Breast epithelium (tissue), 3 donors: ENCODE data around the gene FAM170A.

Experiments
- POLR2A ChIP-seq: fragments of 450-650 bp; IDR thresholded peaks from one replicate; pipeline ENCODE4 v1.6.1; 2016; ENCODE audit warnings: antibody characterized with exemption, mild to moderate bottlenecking, moderate library complexity
- POLR2AphosphoS5 ChIP-seq, 3 donors: sonication (generic); formaldehyde crosslinking; IDR thresholded peaks; one replicate each; pipeline ENCODE4 v1.6.1; 2017; ENCODE audit warnings: antibody characterized with exemption in 3 of 3
- TF ChIP-seq, protein P1 (sequence below), 3 donors: fragments of 450-650 bp; IDR thresholded peaks; one replicate each; pipeline ENCODE4 v1.5.1; 2016 to 2017; ENCODE audit warnings: antibody characterized with exemption in 3 of 3, mild to moderate bottlenecking in 3 of 3, moderate library complexity in 3 of 3

DNA sequence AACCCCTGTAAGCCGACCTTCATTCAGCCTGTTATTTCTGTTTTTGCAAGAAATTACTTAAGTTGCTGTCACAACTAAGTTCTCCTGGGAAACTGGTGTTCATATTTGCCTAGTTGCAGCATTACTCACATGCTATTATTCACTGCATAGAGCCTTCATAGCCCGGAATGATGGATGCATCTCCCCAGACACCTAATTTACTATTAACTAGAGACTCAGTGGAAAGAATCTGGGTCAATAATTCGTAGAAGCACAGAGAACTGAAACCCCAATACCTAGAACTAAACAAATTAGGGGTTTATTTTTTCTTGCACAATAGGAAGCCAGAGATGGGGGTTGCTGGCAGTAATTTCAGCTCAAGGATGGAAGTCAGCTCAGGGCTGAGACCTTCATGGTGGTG, 45.7 kb upstream of the FAM170A start:
- TF ChIP-seq POLR2AphosphoS5 (IDR thresholded peaks at IDR 0.05) (no peak), POLR2A (no peak)
- TF ChIP-seq, protein P1, sequence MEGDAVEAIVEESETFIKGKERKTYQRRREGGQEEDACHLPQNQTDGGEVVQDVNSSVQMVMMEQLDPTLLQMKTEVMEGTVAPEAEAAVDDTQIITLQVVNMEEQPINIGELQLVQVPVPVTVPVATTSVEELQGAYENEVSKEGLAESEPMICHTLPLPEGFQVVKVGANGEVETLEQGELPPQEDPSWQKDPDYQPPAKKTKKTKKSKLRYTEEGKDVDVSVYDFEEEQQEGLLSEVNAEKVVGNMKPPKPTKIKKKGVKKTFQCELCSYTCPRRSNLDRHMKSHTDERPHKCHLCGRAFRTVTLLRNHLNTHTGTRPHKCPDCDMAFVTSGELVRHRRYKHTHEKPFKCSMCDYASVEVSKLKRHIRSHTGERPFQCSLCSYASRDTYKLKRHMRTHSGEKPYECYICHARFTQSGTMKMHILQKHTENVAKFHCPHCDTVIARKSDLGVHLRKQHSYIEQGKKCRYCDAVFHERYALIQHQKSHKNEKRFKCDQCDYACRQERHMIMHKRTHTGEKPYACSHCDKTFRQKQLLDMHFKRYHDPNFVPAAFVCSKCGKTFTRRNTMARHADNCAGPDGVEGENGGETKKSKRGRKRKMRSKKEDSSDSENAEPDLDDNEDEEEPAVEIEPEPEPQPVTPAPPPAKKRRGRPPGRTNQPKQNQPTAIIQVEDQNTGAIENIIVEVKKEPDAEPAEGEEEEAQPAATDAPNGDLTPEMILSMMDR (IDR thresholded peaks at IDR 0.05) = no peak
